Psoas muscle (tissue), 8 donors: ENCODE results near the gene C8B. TPM values are rescaled to one million over a fixed set of nuclear protein-coding genes. Genes with fewer than 3 reads are reported as not detected.

Experiments
- ATAC-seq, 4 donors: fragments of 200-7000 bp; cut with Tn5 transposase; one replicate each; pipeline ENCODE4 v1.9.1; 2020; ENCODE audit warnings: moderate library complexity in 3 of 4, mild to moderate bottlenecking in 2 of 4
- DNase-seq, 2 donors: peaks; one replicate each; pipeline ENCODE4 v3.0.0-alpha.2; 2020
- H3K27ac ChIP-seq: fragments of 200-600 bp; one replicate; pipeline ENCODE4 v1.8.0; 2022
- H3K27me3 ChIP-seq, 3 donors: fragments of 200-600 bp in 1 of 3; one replicate each; pipeline versions ENCODE4 v1.6.1 to v1.8.0; 2013 to 2022; ENCODE audit warnings: low read length in 2 of 3, mild to moderate bottlenecking in 2 of 3, moderate library complexity in 1 of 3; ENCODE audit not compliant: insufficient read depth in 3 of 3
- H3K36me3 ChIP-seq, 2 donors: fragments of 200-600 bp in 1 of 2; one replicate each; pipeline versions ENCODE4 v1.6.1 to v1.8.0; 2013 to 2022; ENCODE audit warnings: low read depth in 1 of 2, mild to moderate bottlenecking in 1 of 2, moderate library complexity in 1 of 2; ENCODE audit not compliant: insufficient read depth in 1 of 2
- H3K4me1 ChIP-seq: fragments of 200-600 bp; one replicate; pipeline ENCODE4 v1.8.0; 2022
- H3K4me3 ChIP-seq: fragments of 200-600 bp; one replicate; pipeline ENCODE4 v1.8.0; 2022; ENCODE audit warnings: mild to moderate bottlenecking
- H3K9me3 ChIP-seq: fragments of 200-600 bp; one replicate; pipeline ENCODE4 v1.8.0; 2022
- CTCF ChIP-seq: fragments of 200-600 bp; IDR thresholded peaks from one replicate; pipeline ENCODE4 v1.8.0; 2022; ENCODE audit warnings: antibody characterized with exemption
- WGBS, 3 donors: extraction: QIAGEN DNeasy Blood & Tissue Kit; methylation state at CpG; one replicate each; pipeline versions ENCODE4 v1.1.6 to v1.1.7; 2013; 5-methylcytosine and 5-hydroxymethylcytosine counted together
- intact Hi-C, 2 donors: fragments of 100-400 bp; cut with DNase I; formaldehyde crosslinking; loops; one replicate each; pipeline versions ENCODE4 v1.11.0 to v1.14.2; 2022
- polyA plus RNA-seq, 3 donors: library from polyadenylated mRNA; stranded (reverse); fragments of 200-250 nt; gene quantifications; one replicate each; pipeline ENCODE4 v1.2.3, GENCODE V29; 2013
- total RNA-seq, 4 donors: library from RNA; stranded (reverse); fragmentation: NEBNext Ultra II Directional in 2 of 4; extraction: Animal tissue kit (Norgen Biotek cat#: 25700) in 2 of 4; gene quantifications; one replicate each; pipeline versions ENCODE4 v1.2.1 to v1.2.4, GENCODE V29; 2021 to 2023
- donor health status: healthy with polysubstance abuse.
- donor health status: DM: no; HTN: no; CAD: no; lungs with moderate emphysema.
- donor health status: Bipolar disorder and iron deficiency.
- donor health status: healthy.
- donor health status: DM: yes; HTN: yes; CAD: no.
- donor health status: DM: no; HTN: no; CAD: no.
- donor health status: DM: no; HTN: no; CAD: no.
- donor health status: DM: yes; HTN: yes; CAD: no.

Gene C8B
- total and polyA plus RNA-seq, 7 donors, result not detected

- intact Hi-C loops, result no loop called here
- H3K27me3 ChIP-seq, result no peaks in the 10 kb centered on the region
- no peak overlapping the region for H3K4me3 ChIP-seq
- no peak overlapping the region for H3K27ac ChIP-seq
- TF ChIP-seq CTCF, result no peak
- WGBS, 3 donors, result 61 to 77% (median 68%) methylated on average over 2 of the region's 2 CpGs
- DNase-seq (no peak), ATAC-seq (no peak)
- no peaks in the 10 kb centered on the region for H3K4me1 ChIP-seq
- no peaks in the 10 kb centered on the region for H3K36me3 ChIP-seq
- H3K9me3 ChIP-seq, result no peaks in the 10 kb centered on the region
Observed at GRCh38 chr1:56968878-56969495, 3.2 kb upstream of the C8B start.

GRCh38 chr1:56967900-56968832 is 2.4 kb upstream of the C8B start:
- H3K9me3 ChIP-seq, result no peaks in the 10 kb centered on the region
- H3K27ac ChIP-seq, result no peak overlapping the region
- no peak overlapping the region for H3K4me3 ChIP-seq
- WGBS, 3 donors, result 40 to 42% (median 42%) methylated on average over 15 of the region's 15 CpGs
- TF ChIP-seq CTCF, result peak; percentile 20
- no peaks in the 10 kb centered on the region for H3K4me1 ChIP-seq
- no peaks in the 10 kb centered on the region for H3K27me3 ChIP-seq
- no peaks in the 10 kb centered on the region for H3K36me3 ChIP-seq
- intact Hi-C loops, result no loop called here
- DNase-seq, result peak in 1 of 2 donors; percentile 14
- no peak for ATAC-seq

GRCh38 chr1:56967355-56967754 is 1.5 kb upstream of the C8B start:
- H3K4me1 ChIP-seq, result no peaks in the 10 kb centered on the region
- H3K9me3 ChIP-seq, result no peaks in the 10 kb centered on the region
- H3K36me3 ChIP-seq, result no peaks in the 10 kb centered on the region
- H3K4me3 ChIP-seq, result no peak overlapping the region
- no peak for TF ChIP-seq CTCF
- H3K27ac ChIP-seq, result no peak overlapping the region
- H3K27me3 ChIP-seq, result no peaks in the 10 kb centered on the region
- DNase-seq, result no peak
- intact Hi-C loops, result no loop called here
- ATAC-seq, result no peak
- WGBS, 3 donors, result 68 to 86% (median 73%) methylated on average over 3 of the region's 3 CpGs

- TF ChIP-seq CTCF, result no peak
- intact Hi-C loops, result no loop called here
Observed at GRCh38 chr1:56966698-56966999, 834 bp upstream of the C8B start.

More at GRCh38 chr1:56966698-56966999, 834 bp upstream of the C8B start:
- WGBS, 3 donors, result 95 to 99% (median 98%) methylated on average over 1 of the region's 1 CpG
- DNase-seq (no peak), ATAC-seq (no peak)
- Histone ChIP-seq H3K4me1 (no peaks in the 10 kb centered on the region), H3K27ac (no peak overlapping the region), H3K9me3 (no peaks in the 10 kb centered on the region), H3K4me3 (no peak overlapping the region), H3K36me3 (no peaks in the 10 kb centered on the region), H3K27me3 (no peaks in the 10 kb centered on the region)
